ENCODE data around the gene TAPBP. TPM values are rescaled to one million over a fixed set of nuclear protein-coding genes. Genes with fewer than 3 reads are reported as not detected.
A peak's percentile ranks its signal among the peaks of the same experiment; 100 is the strongest.
"Not testable (repeated sequence)": the region's sequence is repeated elsewhere in the genome, so short reads cannot be mapped to it uniquely, and the experiment has no call there.

TAPBP gene
- polyA plus RNA-seq, result 605 TPM

- Mint-ChIP-seq H3K36me3 (peaks cover 5% of the 10 kb centered on the region), H3K27ac (peak within 1 kb of the TSS; percentile 98 to 100 (median 99)), H3K9me3 (no peaks in the 10 kb centered on the region), H3K4me3 (peak within 1 kb of the TSS; percentile 97 to 99 (median 98)), H3K27me3 (no peaks in the 10 kb centered on the region), H3K4me1 (peaks cover 10 to 39% (median 33%) of the 10 kb centered on the region in 3 donors)
Measured at GRCh38 chr6:33313709-33314514, at the start of gene TAPBP. TSS of gene TAPBP (minus strand) at chr6:33314078. CDS start at chr6:33314041, 37 bp downstream.

GRCh38 chr6:33363486-33363885 is 49.6 kb upstream of the TAPBP start:
- not testable (repeated sequence) for H3K9me3 Mint-ChIP-seq, H3K36me3 Mint-ChIP-seq, H3K4me1 Mint-ChIP-seq, H3K27me3 Mint-ChIP-seq, H3K4me3 Mint-ChIP-seq, H3K27ac Mint-ChIP-seq

GRCh38 chr6:33359331-33359730 is 45.5 kb upstream of the TAPBP start:
- H3K27ac Mint-ChIP-seq, result no peak overlapping the region
- peaks cover 9% of the 10 kb centered on the region for H3K27me3 Mint-ChIP-seq
- no peak overlapping the region for H3K4me3 Mint-ChIP-seq
- H3K9me3 Mint-ChIP-seq, result no peaks in the 10 kb centered on the region
- peaks cover 0 to 2% (median 0%) of the 10 kb centered on the region in 3 donors for H3K4me1 Mint-ChIP-seq
- peaks cover 4% of the 10 kb centered on the region for H3K36me3 Mint-ChIP-seq

GRCh38 chr6:33357160-33357871 is 43.4 kb upstream of the TAPBP start:
- not testable (repeated sequence) for H3K9me3 Mint-ChIP-seq, H3K27ac Mint-ChIP-seq, H3K36me3 Mint-ChIP-seq, H3K27me3 Mint-ChIP-seq, H3K4me3 Mint-ChIP-seq, H3K4me1 Mint-ChIP-seq

GRCh38 chr6:33356295-33356694 is 42.4 kb upstream of the TAPBP start:
- H3K27ac Mint-ChIP-seq, result no peak overlapping the region
- no peak overlapping the region for H3K4me3 Mint-ChIP-seq
- H3K27me3 Mint-ChIP-seq, result peaks cover 9% of the 10 kb centered on the region
- peaks cover 0 to 5% (median 0%) of the 10 kb centered on the region in 3 donors for H3K4me1 Mint-ChIP-seq
- peaks cover 4% of the 10 kb centered on the region for H3K36me3 Mint-ChIP-seq
- no peaks in the 10 kb centered on the region for H3K9me3 Mint-ChIP-seq

- not testable (repeated sequence) for H3K36me3 Mint-ChIP-seq, H3K9me3 Mint-ChIP-seq, H3K27me3 Mint-ChIP-seq, H3K4me3 Mint-ChIP-seq, H3K4me1 Mint-ChIP-seq
- peak overlapping the region in 1 of 3 donors; percentile 37 for H3K27ac Mint-ChIP-seq
Measured at GRCh38 chr6:33355860-33356259, 42.0 kb upstream of the TAPBP start.

GRCh38 chr6:33347816-33348215 is 33.9 kb upstream of the TAPBP start:
- H3K36me3 Mint-ChIP-seq, result no peaks in the 10 kb centered on the region
- no peaks in the 10 kb centered on the region for H3K27me3 Mint-ChIP-seq
- peak overlapping the region in 1 of 3 donors; percentile 52 for H3K27ac Mint-ChIP-seq
- H3K4me3 Mint-ChIP-seq, result peak overlapping the region in 1 of 4 donors; percentile 13
- no peaks in the 10 kb centered on the region for H3K9me3 Mint-ChIP-seq
- peaks cover 22 to 37% (median 25%) of the 10 kb centered on the region in 3 donors for H3K4me1 Mint-ChIP-seq

- Mint-ChIP-seq H3K4me1 (peaks cover 23 to 37% (median 25%) of the 10 kb centered on the region in 3 donors), H3K4me3 (peak overlapping the region in 2 of 4 donors; percentile 4 to 64), H3K27ac (peak overlapping the region in 1 of 3 donors; percentile 52)
- H3K9me3 Mint-ChIP-seq, H3K36me3 Mint-ChIP-seq, H3K27me3 Mint-ChIP-seq: not testable (repeated sequence)
Measured at GRCh38 chr6:33346972-33347371, 33.1 kb upstream of the TAPBP start.

- peak overlapping the region; percentile 79 to 97 (median 90) for H3K4me3 Mint-ChIP-seq
- H3K9me3 Mint-ChIP-seq, result no peaks in the 10 kb centered on the region
- H3K27me3 Mint-ChIP-seq, result no peaks in the 10 kb centered on the region
- peak overlapping the region; percentile 91 to 99 (median 97) for H3K27ac Mint-ChIP-seq
- peaks cover 27 to 31% (median 28%) of the 10 kb centered on the region in 3 donors for H3K4me1 Mint-ChIP-seq
- no peaks in the 10 kb centered on the region for H3K36me3 Mint-ChIP-seq
Measured at GRCh38 chr6:33344701-33345697, 31.1 kb upstream of the TAPBP start.

GRCh38 chr6:33343953-33344611 is 30.2 kb upstream of the TAPBP start:
- peak overlapping the region; percentile 91 to 99 (median 97) for H3K27ac Mint-ChIP-seq
- no peaks in the 10 kb centered on the region for H3K9me3 Mint-ChIP-seq
- H3K4me3 Mint-ChIP-seq, result peak overlapping the region; percentile 79 to 97 (median 90)
- H3K4me1 Mint-ChIP-seq, result peaks cover 30 to 35% (median 32%) of the 10 kb centered on the region in 3 donors
- H3K36me3 Mint-ChIP-seq, result no peaks in the 10 kb centered on the region
- no peaks in the 10 kb centered on the region for H3K27me3 Mint-ChIP-seq

GRCh38 chr6:33343606-33343952 is 29.7 kb upstream of the TAPBP start:
- H3K27me3 Mint-ChIP-seq, H3K36me3 Mint-ChIP-seq, H3K9me3 Mint-ChIP-seq: not testable (repeated sequence)
- peak overlapping the region; percentile 91 to 99 (median 97) for H3K27ac Mint-ChIP-seq
- H3K4me3 Mint-ChIP-seq, result peak overlapping the region; percentile 79 to 97 (median 90)
- H3K4me1 Mint-ChIP-seq, result peaks cover 30 to 39% (median 36%) of the 10 kb centered on the region in 3 donors

GRCh38 chr6:33339193-33339592 is 25.3 kb upstream of the TAPBP start:
- Mint-ChIP-seq H3K9me3 (no peaks in the 10 kb centered on the region), H3K27ac (peak overlapping the region in 1 of 3 donors; percentile 10), H3K4me3 (peak overlapping the region in 1 of 4 donors; percentile 27), H3K27me3 (no peaks in the 10 kb centered on the region), H3K4me1 (peaks cover 21 to 30% (median 29%) of the 10 kb centered on the region in 3 donors), H3K36me3 (no peaks in the 10 kb centered on the region)

- no peaks in the 10 kb centered on the region for H3K36me3 Mint-ChIP-seq
- no peak overlapping the region for H3K27ac Mint-ChIP-seq
- H3K9me3 Mint-ChIP-seq, result no peaks in the 10 kb centered on the region
- no peaks in the 10 kb centered on the region for H3K27me3 Mint-ChIP-seq
- peak overlapping the region in 1 of 4 donors; percentile 37 for H3K4me3 Mint-ChIP-seq
- peaks cover 18 to 33% (median 23%) of the 10 kb centered on the region in 3 donors for H3K4me1 Mint-ChIP-seq
Measured at GRCh38 chr6:33336495-33336894, 22.6 kb upstream of the TAPBP start.

GRCh38 chr6:33335916-33336315 is 22.0 kb upstream of the TAPBP start:
- Mint-ChIP-seq H3K27ac (peak overlapping the region in 1 of 3 donors; percentile 23), H3K4me1 (peaks cover 18 to 36% (median 25%) of the 10 kb centered on the region in 3 donors), H3K36me3 (no peaks in the 10 kb centered on the region), H3K27me3 (no peaks in the 10 kb centered on the region), H3K9me3 (no peaks in the 10 kb centered on the region), H3K4me3 (no peak overlapping the region)
